ENCODE results near the gene CHD2.

DNA sequence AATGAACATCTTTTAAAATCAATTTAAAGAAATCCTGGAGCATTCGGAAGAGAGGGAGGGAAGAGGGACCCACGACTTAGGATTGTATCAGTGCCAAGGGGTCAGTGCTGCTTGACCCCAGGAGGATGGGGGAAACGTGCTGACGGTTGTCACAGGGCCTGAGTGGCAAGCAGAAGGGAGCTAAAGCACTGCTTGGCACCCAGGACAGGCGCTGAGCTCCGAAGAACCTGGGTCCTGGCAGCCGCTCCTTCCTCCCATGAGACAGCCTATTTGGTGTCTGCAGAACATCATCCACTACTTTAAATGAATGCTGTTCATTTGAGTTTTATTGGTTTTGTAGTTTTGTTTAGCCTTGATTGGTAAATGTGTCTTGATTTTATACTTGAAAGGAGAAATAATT lies 134.4 kb downstream of the CHD2 start:
- TF ChIP-seq TOX (CRISPR knock-in tag; IDR thresholded peaks at IDR 0.05; ENCODE audit: borderline replicate concordance) (no peak), ZNF8 (CRISPR knock-in tag; IDR thresholded peaks at IDR 0.05) (no peak), ARNTL (CRISPR knock-in tag; IDR thresholded peaks at IDR 0.05; ENCODE audit: borderline replicate concordance, low read depth) (no peak), ESRRG (CRISPR knock-in tag; IDR thresholded peaks at IDR 0.05) (no peak), SNAI2 (CRISPR knock-in tag; IDR thresholded peaks at IDR 0.05) (no peak), ISL1 (CRISPR knock-in tag; IDR thresholded peaks at IDR 0.05) (no peak), BACH2 (CRISPR knock-in tag; IDR thresholded peaks at IDR 0.05; ENCODE audit: borderline replicate concordance) (no peak), ZNF70 (CRISPR knock-in tag; IDR thresholded peaks at IDR 0.05) (no peak), OSR1 (CRISPR knock-in tag; IDR thresholded peaks at IDR 0.05) (no peak)
- TF ChIP-seq, protein P1, sequence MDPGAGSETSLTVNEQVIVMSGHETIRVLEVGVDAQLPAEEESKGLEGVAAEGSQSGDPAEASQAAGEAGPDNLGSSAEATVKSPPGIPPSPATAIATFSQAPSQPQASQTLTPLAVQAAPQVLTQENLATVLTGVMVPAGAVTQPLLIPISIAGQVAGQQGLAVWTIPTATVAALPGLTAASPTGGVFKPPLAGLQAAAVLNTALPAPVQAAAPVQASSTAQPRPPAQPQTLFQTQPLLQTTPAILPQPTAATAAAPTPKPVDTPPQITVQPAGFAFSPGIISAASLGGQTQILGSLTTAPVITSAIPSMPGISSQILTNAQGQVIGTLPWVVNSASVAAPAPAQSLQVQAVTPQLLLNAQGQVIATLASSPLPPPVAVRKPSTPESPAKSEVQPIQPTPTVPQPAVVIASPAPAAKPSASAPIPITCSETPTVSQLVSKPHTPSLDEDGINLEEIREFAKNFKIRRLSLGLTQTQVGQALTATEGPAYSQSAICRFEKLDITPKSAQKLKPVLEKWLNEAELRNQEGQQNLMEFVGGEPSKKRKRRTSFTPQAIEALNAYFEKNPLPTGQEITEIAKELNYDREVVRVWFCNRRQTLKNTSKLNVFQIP (CRISPR knock-in tag; IDR thresholded peaks at IDR 0.05; ENCODE audit: borderline replicate concordance, low read depth), result no peak
- TF ChIP-seq, protein P2, sequence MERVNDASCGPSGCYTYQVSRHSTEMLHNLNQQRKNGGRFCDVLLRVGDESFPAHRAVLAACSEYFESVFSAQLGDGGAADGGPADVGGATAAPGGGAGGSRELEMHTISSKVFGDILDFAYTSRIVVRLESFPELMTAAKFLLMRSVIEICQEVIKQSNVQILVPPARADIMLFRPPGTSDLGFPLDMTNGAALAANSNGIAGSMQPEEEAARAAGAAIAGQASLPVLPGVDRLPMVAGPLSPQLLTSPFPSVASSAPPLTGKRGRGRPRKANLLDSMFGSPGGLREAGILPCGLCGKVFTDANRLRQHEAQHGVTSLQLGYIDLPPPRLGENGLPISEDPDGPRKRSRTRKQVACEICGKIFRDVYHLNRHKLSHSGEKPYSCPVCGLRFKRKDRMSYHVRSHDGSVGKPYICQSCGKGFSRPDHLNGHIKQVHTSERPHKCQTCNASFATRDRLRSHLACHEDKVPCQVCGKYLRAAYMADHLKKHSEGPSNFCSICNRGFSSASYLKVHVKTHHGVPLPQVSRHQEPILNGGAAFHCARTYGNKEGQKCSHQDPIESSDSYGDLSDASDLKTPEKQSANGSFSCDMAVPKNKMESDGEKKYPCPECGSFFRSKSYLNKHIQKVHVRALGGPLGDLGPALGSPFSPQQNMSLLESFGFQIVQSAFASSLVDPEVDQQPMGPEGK (CRISPR knock-in tag; IDR thresholded peaks at IDR 0.05; ENCODE audit: borderline replicate concordance), result no peak
- TF ChIP-seq, protein P3, sequence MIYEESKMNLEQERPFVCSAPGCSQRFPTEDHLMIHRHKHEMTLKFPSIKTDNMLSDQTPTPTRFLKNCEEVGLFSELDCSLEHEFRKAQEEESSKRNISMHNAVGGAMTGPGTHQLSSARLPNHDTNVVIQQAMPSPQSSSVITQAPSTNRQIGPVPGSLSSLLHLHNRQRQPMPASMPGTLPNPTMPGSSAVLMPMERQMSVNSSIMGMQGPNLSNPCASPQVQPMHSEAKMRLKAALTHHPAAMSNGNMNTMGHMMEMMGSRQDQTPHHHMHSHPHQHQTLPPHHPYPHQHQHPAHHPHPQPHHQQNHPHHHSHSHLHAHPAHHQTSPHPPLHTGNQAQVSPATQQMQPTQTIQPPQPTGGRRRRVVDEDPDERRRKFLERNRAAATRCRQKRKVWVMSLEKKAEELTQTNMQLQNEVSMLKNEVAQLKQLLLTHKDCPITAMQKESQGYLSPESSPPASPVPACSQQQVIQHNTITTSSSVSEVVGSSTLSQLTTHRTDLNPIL (CRISPR knock-in tag; IDR thresholded peaks at IDR 0.05; ENCODE audit: low read depth), result no peak
- TF ChIP-seq, protein P4, sequence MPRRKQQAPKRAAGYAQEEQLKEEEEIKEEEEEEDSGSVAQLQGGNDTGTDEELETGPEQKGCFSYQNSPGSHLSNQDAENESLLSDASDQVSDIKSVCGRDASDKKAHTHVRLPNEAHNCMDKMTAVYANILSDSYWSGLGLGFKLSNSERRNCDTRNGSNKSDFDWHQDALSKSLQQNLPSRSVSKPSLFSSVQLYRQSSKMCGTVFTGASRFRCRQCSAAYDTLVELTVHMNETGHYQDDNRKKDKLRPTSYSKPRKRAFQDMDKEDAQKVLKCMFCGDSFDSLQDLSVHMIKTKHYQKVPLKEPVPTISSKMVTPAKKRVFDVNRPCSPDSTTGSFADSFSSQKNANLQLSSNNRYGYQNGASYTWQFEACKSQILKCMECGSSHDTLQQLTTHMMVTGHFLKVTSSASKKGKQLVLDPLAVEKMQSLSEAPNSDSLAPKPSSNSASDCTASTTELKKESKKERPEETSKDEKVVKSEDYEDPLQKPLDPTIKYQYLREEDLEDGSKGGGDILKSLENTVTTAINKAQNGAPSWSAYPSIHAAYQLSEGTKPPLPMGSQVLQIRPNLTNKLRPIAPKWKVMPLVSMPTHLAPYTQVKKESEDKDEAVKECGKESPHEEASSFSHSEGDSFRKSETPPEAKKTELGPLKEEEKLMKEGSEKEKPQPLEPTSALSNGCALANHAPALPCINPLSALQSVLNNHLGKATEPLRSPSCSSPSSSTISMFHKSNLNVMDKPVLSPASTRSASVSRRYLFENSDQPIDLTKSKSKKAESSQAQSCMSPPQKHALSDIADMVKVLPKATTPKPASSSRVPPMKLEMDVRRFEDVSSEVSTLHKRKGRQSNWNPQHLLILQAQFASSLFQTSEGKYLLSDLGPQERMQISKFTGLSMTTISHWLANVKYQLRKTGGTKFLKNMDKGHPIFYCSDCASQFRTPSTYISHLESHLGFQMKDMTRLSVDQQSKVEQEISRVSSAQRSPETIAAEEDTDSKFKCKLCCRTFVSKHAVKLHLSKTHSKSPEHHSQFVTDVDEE (CRISPR knock-in tag; IDR thresholded peaks at IDR 0.05), result no peak
